SKM-1 (cell line): ENCODE data around the gene ZNF217.
A peak's percentile ranks its signal among the peaks of the same experiment; 100 is the strongest.
"Not testable (repeated sequence)": the region's sequence is repeated elsewhere in the genome, so short reads cannot be mapped to it uniquely, and the experiment has no call there.

Experiments
- DNase-seq: peaks from one replicate; lab custom pipeline; 2025; ENCODE audit not compliant: unreplicated experiment; lab: John Stamatoyannopoulos, UW

Gene ZNF217

GRCh38 chr20:53593466-53594007, at the start of gene ZNF217:
Gene ZNF217 (minus strand): TSS chr20:53593839. CDS start chr20:53582826, 11,013 bp downstream.
- DNase-seq, result not testable (repeated sequence)

DNA sequence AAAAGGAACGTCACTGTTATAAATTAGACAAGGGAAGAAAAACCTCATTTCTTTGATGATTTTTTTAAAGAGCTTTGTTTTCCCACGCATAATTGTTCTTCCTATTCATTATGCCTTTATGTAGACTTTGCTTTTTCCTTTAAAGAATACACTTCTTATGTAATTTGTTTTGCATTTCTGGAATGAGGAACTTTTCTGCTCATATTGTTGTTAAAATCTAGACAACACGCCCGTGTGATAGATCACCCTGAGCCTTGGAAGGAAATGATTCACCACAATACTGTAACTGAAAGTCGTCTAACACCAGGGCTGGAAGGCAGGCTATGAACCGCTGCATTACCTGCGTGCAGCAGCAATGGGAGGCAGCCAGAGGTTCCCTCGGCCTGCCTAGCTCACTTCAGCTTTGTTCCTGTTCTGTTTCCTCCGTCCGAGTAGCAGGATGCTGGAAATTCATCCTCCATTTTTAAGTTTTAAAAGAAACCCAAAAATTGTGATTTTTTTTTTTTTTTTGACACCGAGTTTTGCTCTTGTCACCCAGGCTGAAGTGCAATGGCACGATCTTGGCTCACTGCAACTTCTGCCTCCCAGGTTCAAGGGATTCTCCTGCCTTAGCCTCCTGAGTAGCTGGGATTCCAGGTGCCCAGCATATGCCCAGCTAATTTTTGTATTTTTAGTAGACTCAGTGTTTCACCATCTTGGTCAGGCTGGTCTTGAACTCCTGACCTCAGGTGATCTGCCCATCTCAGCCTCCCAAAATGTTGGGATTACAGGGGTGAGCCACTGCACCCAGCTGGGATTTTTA, 49.6 kb upstream of the ZNF217 start:
- DNase-seq, result peak; percentile 62

GRCh38 chr20:53642196-53643030, 48.8 kb upstream of the ZNF217 start:
- peak; percentile 86 for DNase-seq

DNA sequence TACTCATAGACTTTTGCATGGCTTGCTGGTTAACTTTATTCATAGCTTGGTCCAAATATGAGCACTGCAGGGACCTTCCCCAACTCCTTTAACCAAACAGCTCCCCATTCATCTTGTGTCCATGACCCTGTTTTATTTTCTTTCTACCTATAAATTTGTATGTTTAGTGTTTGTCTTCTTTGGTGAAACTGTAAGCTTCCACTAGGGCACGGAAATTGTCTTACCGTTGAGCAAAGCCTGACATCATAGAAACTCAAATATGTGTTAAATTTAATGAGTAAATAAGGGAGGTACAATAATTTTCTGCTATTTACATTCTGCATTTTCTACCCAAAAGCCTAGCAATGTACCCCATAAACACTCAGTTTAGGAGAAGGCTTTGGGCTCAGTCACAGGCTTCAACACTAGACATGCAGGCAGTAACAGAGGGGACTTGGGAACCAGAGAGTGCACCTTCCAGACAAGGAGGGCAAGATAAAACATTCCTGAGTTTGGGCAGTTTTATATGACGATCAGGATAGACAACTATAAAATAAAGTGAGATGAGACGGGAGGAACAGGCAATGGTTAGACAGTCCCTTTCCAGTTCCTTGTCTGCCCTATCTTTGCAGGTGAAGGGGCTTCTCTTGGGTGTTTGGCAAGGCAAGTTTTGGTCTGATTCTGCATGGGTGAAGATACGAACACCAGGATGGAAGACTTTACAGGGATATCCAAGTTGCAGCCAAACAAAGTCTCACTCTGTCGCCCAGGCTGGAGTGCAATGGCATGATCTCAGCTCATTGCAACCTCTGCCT, 46.2 kb upstream of the ZNF217 start:
- no peak for DNase-seq

- DNase-seq, result no peak
These were observed 45.5 kb upstream of the ZNF217 start for GRCh38 chr20:53639128-53639527.

DNA sequence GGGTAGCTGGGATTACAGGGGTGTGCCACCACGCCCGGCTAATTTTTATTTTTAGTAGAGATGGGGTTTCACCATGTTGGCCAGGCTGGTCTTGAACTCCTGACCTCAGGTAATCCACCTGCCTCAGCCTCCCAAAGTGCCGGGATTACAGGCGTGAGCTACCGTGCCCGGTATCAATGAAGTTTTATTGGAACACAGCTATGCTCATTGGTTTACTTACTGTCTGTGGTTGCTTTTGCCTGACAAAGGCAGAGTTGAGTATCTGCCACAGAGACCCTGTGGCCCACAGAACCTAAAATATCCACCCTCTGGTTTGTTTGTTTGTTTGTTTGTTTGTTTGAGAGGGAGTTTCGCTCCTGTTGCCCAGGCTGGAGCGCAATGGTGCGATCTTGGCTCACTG, 43.7 kb upstream of the ZNF217 start:
- not testable (repeated sequence) for DNase-seq

DNA sequence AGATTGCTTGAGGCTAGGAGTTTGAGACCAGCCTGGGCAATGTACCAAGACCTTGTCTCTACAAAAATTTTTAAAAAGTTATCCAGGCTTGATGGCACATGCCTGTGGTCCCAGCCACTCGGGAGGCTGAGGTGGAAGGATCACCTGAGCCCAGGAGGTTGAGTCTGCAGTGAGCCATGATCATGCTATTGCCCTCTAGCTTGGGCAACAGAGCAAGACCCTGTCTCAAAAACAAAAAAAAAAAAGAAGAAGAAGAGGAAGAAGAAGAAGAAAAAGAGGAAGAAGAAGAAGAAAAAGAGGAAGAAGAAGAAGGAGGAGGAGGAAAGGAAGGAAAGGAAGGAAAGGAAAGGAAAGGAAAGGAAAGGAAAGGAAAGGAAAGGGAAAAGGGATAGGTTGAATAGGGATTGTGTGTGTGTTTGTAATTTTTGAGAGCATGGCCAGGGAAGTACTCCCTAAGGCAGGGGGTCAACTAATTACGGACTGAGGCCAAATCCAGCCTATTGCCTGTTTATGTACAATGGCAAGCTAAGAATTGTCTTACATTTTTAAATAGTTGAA, 43.0 kb upstream of the ZNF217 start:
- no peak for DNase-seq

GRCh38 chr20:53635221-53635620, 41.6 kb upstream of the ZNF217 start:
- DNase-seq, result no peak

- no peak for DNase-seq
These were observed 38.4 kb upstream of the ZNF217 start for GRCh38 chr20:53631909-53632662.

GRCh38 chr20:53629436-53629835, 35.8 kb upstream of the ZNF217 start:
- DNase-seq, result no peak

- not testable (repeated sequence) for DNase-seq
These were observed 35.1 kb upstream of the ZNF217 start for GRCh38 chr20:53628758-53629157.

DNA sequence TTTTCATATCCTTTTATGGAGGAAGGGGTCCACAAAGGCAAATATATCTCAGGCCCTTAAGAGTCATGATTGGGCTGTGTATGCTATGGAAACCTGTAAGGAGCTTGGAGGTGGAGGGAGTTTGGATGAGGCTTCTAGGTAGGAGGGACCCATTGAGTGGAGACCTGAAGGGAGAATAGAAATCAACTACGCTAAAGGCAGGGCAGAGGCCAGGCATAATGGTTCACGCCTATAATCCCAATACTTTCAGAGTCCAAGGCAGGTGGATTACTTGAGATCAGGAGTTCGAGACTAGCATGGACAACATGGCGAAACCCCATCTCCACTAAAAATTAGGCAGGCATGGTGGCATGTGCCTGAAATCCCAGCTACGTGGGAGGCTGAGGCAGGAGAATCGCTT, 34.4 kb upstream of the ZNF217 start:
- no peak for DNase-seq

DNA sequence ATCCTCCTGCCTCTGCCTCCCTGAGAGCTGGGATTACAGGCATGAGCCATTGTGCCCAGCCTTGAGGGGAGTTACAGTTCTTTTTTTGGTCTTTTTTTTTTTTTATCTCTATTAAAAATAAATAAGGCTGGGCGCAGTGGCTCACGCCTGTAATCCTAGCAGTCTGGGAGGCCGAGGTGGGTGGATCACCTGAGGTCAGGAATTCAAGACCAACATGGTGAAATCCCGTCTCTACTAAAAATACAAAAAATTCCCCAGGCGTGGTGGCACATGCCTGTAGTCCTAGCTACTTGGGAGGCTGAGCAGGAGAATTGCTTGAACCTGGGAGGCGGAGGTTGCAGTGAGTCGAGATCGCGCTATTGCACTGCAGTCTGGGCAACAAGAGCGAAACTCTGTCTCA, 33.4 kb upstream of the ZNF217 start:
- not testable (repeated sequence) for DNase-seq

DNA sequence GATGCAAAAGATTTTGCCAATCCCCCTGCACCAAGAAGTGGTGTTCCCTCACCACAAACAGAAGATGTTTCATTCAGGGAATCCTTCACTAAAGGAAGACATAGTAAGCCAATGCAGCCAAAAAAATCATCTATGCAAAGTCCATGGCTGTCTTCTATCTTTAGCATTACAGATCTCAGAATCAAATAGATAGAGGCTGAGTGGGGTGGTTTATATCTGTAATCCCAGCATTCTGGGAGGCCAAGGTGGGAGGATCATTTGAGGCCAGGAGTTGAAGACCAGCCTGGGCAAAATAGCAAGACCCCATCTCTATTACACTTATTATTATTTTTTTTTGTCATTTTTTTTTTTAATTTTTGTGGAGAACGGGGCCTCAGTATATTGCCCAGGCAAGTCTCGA, 32.9 kb upstream of the ZNF217 start:
- DNase-seq, result no peak

GRCh38 chr20:53625311-53626129, 31.9 kb upstream of the ZNF217 start:
- no peak for DNase-seq

- not testable (repeated sequence) for DNase-seq
These were observed 31.2 kb upstream of the ZNF217 start for GRCh38 chr20:53624927-53625250.

GRCh38 chr20:53623454-53624211, 30.0 kb upstream of the ZNF217 start:
- DNase-seq, result peak; percentile 71

DNA sequence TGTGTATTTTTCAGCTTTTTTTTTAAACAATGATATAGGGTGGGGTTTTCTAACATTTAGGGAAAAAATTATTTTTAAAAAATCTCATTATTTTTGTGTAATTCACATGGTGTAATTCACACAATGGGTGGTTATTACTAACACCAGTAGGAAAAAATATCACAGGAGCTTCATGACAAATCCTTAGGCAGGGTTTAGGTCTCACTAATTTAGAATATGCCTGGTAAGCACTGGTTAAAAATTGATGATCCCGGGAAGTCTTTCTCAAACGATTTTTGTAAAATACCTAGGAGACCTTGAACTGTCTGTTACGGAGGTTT, 29.5 kb upstream of the ZNF217 start:
- no peak for DNase-seq
